KMS-11 (cell line): ENCODE results near the gene PAQR5.

ENCODE experiments used
- H2AFZ ChIP-seq: fragments of 200-600 bp; sonication (generic); 2 replicates; pipeline ENCODE4 v1.6.1; 2016; ENCODE audit warnings: antibody characterized with exemption, mixed run types, low read depth
- H3K27ac ChIP-seq: fragments of 200-600 bp; sonication (generic); 2 replicates; pipeline ENCODE4 v1.6.1; 2016; ENCODE audit warnings: mild to moderate bottlenecking, mixed run types
- H3K27me3 ChIP-seq: fragments of 200-600 bp; sonication (generic); 2 replicates; pipeline ENCODE4 v1.6.1; 2017; ENCODE audit warnings: mild to moderate bottlenecking, low read depth, mixed run types, moderate library complexity; ENCODE audit not compliant: insufficient read depth
- H3K36me3 ChIP-seq: fragments of 200-600 bp; sonication (generic); 2 replicates; pipeline ENCODE4 v1.6.1; 2017; ENCODE audit warnings: mild to moderate bottlenecking, mixed run types; ENCODE audit not compliant: insufficient read depth
- H3K4me1 ChIP-seq: fragments of 200-600 bp; sonication (generic); 2 replicates; pipeline ENCODE4 v1.6.1; 2016; ENCODE audit warnings: mild to moderate bottlenecking, low read depth, mixed run types; ENCODE audit not compliant: poor library complexity, severe bottlenecking
- H3K4me2 ChIP-seq: fragments of 200-600 bp; sonication (generic); 2 replicates; pipeline ENCODE4 v1.7.0; 2016; ENCODE audit warnings: mild to moderate bottlenecking, mixed run types
- H3K4me3 ChIP-seq: fragments of 200-600 bp; sonication (generic); IDR thresholded peaks from 2 replicates; pipeline ENCODE4 v1.6.1; 2017; ENCODE audit warnings: low read depth, low read length, mixed read lengths; ENCODE audit not compliant: insufficient read depth
- H3K79me2 ChIP-seq: fragments of 200-600 bp; sonication (generic); 2 replicates; pipeline ENCODE4 v1.6.1; 2016; ENCODE audit warnings: low read depth, mixed run types; ENCODE audit not compliant: insufficient read depth
- H3K9ac ChIP-seq: fragments of 200-600 bp; sonication (generic); 2 replicates; pipeline ENCODE4 v1.6.1; 2016; ENCODE audit warnings: mild to moderate bottlenecking, mixed run types
- H4K20me1 ChIP-seq: fragments of 200-600 bp; sonication (generic); 2 replicates; pipeline ENCODE4 v1.6.1; 2016; ENCODE audit warnings: mild to moderate bottlenecking, mixed run types; ENCODE audit not compliant: insufficient read depth
- TF ChIP-seq, protein P1 (sequence below): fragments of 200-600 bp; sonication (generic); conservative IDR thresholded peaks from 2 replicates; pipeline ENCODE4 v1.6.1; 2017; ENCODE audit warnings: low read depth, mild to moderate bottlenecking, antibody characterized with exemption, low read length, moderate library complexity, mixed read lengths

The PAQR5 gene

DNA sequence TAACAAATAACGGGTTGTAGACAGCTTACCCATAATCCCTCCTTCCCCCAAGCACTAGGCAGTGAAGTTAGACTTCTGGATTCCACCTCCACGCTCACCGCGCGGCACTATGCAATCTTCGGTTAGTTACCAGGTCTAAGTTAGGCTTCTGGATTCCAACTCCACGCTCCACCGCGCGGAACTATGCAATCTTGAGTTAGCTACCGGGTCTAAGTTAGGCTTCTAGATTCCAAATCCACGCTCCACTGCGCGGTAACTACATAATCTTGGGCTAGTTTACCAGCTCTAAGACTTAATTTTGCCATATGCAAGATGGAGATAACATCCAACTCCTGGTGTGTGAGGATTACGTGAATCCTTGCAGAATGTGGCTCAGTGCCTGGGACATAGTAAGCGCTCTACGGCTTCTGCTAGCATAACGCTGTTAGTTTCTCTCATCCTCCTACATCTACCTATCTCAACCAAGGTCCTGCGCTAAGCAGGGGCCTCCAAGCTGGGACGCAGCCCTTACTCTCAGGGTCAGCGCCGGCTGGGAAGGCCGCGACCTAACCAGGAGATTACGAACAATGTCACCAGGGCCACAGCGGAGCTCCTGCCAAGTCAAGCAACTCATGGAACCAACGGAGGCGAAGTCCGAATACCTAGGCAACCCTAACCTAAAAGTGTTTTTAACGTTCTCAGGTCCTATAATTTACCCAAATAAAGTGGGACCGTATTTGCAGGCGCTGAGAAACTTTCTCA, 153.4 kb downstream of the PAQR5 start:
- Histone ChIP-seq H3K27me3 (no peaks in the 10 kb centered on the region), H3K4me1 (peaks cover 11% of the 10 kb centered on the region), H2AFZ (peak overlapping the region; percentile 64), H3K4me3 (no peak overlapping the region), H3K27ac (peak overlapping the region; percentile 89; the same call in 1 of the 2 replicates), H3K9ac (peak overlapping the region; percentile 95; the same call in 1 of the 2 replicates), H3K79me2 (peaks cover 30% of the 10 kb centered on the region), H3K4me2 (peak overlapping the region; percentile 55), H3K36me3 (peaks cover 23% of the 10 kb centered on the region), H4K20me1 (peaks cover 24% of the 10 kb centered on the region)
- TF ChIP-seq, protein P1, sequence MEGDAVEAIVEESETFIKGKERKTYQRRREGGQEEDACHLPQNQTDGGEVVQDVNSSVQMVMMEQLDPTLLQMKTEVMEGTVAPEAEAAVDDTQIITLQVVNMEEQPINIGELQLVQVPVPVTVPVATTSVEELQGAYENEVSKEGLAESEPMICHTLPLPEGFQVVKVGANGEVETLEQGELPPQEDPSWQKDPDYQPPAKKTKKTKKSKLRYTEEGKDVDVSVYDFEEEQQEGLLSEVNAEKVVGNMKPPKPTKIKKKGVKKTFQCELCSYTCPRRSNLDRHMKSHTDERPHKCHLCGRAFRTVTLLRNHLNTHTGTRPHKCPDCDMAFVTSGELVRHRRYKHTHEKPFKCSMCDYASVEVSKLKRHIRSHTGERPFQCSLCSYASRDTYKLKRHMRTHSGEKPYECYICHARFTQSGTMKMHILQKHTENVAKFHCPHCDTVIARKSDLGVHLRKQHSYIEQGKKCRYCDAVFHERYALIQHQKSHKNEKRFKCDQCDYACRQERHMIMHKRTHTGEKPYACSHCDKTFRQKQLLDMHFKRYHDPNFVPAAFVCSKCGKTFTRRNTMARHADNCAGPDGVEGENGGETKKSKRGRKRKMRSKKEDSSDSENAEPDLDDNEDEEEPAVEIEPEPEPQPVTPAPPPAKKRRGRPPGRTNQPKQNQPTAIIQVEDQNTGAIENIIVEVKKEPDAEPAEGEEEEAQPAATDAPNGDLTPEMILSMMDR: no peak

DNA sequence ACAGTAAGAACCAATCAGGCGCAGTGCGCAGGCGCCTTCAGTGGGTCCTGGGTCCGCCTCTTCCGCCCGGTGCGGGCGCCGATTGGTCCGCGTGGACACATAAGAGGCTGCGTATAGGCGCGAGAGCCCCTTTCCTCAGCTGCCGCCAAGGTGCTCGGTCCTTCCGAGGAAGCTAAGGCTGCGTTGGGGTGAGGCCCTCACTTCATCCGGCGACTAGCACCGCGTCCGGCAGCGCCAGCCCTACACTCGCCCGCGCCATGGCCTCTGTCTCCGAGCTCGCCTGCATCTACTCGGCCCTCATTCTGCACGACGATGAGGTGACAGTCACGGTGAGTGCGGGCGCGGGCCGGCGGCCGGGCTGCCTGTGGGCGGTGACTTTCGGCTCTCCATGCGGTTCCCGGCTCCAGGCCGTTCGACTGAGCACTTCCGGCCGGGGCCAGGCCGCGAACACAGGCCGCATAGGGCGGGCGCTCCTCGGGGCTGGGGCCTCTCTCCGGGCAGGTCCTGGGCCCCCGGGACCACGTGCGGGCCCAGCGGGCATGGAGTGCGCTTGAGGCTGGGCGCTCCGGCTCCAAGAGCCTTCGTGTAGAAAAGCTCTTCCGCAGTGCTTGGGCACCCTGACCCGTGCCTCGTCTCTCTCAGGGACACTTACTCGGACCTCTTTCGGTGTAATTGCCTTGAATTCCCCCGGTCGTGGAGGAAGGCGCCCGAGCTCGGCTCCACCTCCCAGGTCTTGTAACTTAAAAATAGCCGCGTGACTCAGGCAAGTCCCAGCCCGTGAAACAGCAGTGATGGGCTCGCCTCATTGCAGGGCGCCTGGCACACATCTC, 154.2 kb downstream of the PAQR5 start, which contains the start of gene RPLP1:
RPLP1 (plus strand) TSS at position 127 of the 830 bp plus-strand sequence; CDS start at position 258, 131 bp downstream.
- H4K20me1 ChIP-seq: peaks cover 24% of the 10 kb centered on the region
- H2AFZ ChIP-seq: peak within 1 kb of the TSS; percentile 64
- H3K27ac ChIP-seq: peak within 1 kb of the TSS; percentile 89
- H3K79me2 ChIP-seq: peaks cover 30% of the 10 kb centered on the region
- H3K4me1 ChIP-seq: peaks cover 11% of the 10 kb centered on the region
- H3K9ac ChIP-seq: peak within 1 kb of the TSS; percentile 95
- H3K4me3 ChIP-seq: no peak within 1 kb of the TSS
- peak within 1 kb of the TSS; percentile 87 for H3K4me2 ChIP-seq
- peaks cover 21% of the 10 kb centered on the region for H3K36me3 ChIP-seq
- TF ChIP-seq, protein P1: no peak
- no peaks in the 10 kb centered on the region for H3K27me3 ChIP-seq

GRCh38 chr15:69454953-69455352, 156.2 kb downstream of the PAQR5 start:
- no peaks in the 10 kb centered on the region for H3K27me3 ChIP-seq
- H3K36me3 ChIP-seq: peaks cover 21% of the 10 kb centered on the region
- H4K20me1 ChIP-seq: peaks cover 24% of the 10 kb centered on the region
- H3K9ac ChIP-seq: no peak overlapping the region
- TF ChIP-seq, protein P1: no peak
- peak overlapping the region; percentile 87 for H3K4me2 ChIP-seq
- H3K4me3 ChIP-seq: no peak overlapping the region
- no peak overlapping the region; the same call in 1 of the 2 replicates for H3K27ac ChIP-seq
- peaks cover 11% of the 10 kb centered on the region for H3K4me1 ChIP-seq
- H2AFZ ChIP-seq: no peak overlapping the region
- H3K79me2 ChIP-seq: peaks cover 30% of the 10 kb centered on the region

- peaks cover 24% of the 10 kb centered on the region for H4K20me1 ChIP-seq
- H3K4me1 ChIP-seq: peaks cover 11% of the 10 kb centered on the region
- H3K4me3 ChIP-seq: no peak overlapping the region
- H2AFZ ChIP-seq: no peak overlapping the region
- no peak overlapping the region; the same call in 1 of the 2 replicates for H3K27ac ChIP-seq
- TF ChIP-seq, protein P1: no peak
- no peak overlapping the region for H3K9ac ChIP-seq
- H3K4me2 ChIP-seq: no peak overlapping the region
- H3K36me3 ChIP-seq: peaks cover 21% of the 10 kb centered on the region
- H3K79me2 ChIP-seq: peaks cover 30% of the 10 kb centered on the region
- H3K27me3 ChIP-seq: no peaks in the 10 kb centered on the region
Measured at GRCh38 chr15:69456208-69457166, 157.8 kb downstream of the PAQR5 start.
